Activated CD8-positive, alpha-beta memory T cell treated with anti-CD3 and anti-CD28 coated beads, Interleukin-2, amount 50 U/mL, for 1 hour (primary cell): ENCODE data around the gene DNMT3A.

Experiments
- DNase-seq: peaks from one replicate; pipeline ENCODE4 v3.0.0-alpha.2; 2020; ENCODE audit errors: extremely low read depth

Gene DNMT3A

DNA sequence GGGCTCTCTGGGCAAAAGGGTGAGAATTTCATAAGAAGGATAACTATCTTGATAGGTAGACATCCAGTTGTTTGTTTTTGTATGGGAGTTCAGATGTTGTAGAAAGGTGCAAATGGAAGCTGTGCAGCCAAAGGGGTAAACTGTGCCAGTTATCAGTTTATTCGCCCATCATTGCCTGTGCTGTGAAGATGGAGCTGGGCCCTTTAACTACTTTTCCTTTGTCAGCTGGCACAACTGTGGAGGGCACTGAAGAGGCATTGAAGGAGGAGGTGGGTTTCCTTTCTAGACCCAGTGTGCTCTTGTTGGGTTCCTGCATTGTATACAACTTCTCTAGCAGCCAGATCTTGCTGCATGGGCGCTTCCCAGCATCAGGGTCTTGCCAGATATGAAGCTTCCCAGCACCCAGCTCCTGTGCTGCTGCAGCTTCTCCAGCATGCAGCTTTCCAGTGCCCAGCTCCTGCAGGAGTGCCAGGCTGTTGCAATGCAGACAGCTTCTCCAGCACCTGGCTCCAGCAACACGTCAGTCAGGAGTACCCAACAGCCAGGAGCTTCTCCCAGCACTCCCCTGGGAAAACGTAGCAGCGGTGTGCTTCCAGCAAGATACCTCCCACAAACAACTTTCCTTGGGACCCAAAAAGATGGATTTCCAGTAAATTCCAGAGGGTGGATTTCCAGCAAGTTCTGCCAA, 15.3 kb downstream of the DNMT3A start:
- DNase-seq: no peak

DNA sequence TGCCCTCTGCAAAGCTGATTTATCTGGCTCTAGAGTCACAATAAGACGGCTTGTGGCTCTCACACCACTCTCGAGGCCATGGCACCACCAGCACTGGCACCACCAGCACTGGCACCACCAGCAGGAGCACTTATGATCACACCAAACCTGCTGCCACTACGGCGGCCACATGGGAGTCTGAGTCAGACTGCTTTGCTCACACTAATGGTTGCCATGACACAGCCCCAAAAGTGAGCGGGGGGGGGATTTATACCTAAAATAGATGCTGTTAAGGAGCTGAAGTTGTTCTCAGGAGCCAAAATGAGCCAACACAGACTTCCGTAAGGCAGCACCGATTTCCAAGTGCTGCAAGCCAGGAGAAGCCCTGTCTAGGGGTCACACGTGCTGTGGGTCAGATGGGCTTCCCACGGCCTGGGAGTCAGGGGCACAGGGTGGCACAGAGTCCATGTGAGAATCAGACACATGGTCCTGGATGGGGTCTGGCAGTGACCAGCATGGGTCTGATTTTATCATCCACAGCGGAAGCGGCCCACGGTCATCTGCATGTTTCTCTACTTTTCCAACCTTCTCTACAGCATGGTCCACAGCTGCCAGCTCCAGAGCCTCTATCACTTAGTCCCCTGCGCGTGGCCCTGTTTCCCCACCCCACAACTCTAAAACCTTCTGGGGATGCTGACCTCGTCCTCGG, 16.7 kb downstream of the DNMT3A start:
- no peak for DNase-seq

- DNase-seq: no peak
Measured at GRCh38 chr2:25324251-25324650, 17.5 kb downstream of the DNMT3A start.

DNA sequence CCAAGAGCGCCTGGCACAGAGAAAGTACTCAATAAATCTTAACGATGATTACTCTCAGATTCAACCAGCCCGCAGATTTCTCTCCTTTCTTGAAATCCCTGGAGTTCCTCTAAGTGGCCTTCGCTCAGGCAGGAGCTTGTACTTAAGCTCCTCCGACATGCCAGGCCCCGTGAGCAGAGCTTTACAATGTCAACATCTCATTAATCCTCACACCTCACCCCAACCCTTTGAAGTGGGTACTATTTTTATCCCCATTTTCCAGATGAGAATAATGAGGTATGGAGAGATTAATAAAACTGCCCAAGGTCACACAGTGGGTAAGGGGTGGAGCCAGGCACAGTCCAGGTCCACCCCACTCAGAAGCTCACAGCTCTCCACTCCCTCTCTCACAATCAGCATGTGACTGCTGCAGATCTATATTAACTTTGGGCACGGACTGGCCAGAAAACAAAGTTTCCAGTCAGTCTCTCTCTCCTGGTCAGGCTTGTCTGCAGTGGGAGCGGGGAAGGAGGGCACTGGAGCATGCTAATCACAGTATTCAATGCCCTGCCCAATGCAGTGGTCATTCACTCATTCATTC, 18.0 kb downstream of the DNMT3A start:
- no peak for DNase-seq

DNA sequence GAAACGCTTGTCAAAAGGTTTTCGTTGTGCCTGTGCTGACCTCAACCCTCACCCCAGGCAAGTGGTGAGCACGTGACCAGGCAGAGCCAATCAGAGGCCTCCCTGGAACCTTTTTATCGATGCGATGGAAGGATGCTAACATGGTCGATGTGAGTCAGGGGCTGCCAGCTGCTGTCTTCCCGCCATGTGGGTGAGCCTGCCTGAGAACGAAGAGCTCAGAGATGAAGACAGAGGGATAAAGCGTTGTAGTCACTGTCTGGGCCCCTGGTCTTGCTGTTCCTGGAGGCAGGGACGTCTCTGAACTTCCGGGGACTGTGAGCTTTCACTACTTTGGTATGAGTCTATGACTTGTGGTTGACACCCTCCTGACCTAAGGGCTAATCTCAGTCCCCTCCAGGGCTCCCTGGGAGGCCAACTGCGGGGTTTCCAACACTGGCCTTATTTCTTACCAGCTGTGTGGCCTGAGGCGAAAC, 18.6 kb downstream of the DNMT3A start:
- no peak for DNase-seq

- DNase-seq: no peak
Measured at GRCh38 chr2:25322312-25322711, 19.4 kb downstream of the DNMT3A start.

DNA sequence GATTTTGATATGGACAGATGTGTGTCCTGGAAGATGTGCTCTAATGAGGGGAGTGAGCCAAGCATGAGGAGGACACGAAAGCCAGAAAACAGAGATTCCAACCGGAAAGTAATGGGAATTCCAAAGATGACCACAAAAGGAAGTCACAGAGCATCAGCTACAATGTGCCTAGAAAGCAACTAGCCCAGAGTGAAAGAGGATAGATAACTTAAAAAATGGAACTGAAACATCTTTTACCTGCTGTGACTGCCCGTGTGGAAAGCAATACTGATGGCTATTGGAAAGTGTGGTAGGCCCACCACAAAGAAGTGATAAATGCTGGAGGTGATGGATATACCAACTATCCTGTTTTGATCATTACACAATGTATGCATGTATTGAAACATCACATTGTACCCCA, 21.6 kb downstream of the DNMT3A start:
- no peak for DNase-seq

- no peak for DNase-seq
Measured at GRCh38 chr2:25316101-25316500, 25.6 kb downstream of the DNMT3A start.

DNA sequence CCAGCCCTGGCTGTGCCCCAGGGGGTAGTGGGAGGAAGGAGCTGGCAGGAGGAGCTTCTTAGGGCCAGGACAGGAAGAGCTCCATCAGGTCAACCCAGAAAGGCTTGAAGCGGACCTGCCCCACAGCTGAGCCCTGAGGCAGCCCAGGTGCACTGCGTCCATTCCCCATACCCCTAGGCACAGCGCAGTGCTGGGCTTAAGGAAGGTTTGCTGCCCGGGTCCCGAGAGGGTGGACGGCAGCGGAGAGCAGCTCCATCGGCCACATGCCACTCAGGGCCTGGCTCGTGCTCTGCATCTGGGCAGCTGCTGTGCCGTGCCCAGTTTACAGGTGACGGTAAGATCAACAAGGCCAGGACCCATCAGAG, 26.4 kb downstream of the DNMT3A start:
- DNase-seq: no peak

- DNase-seq: no peak
Measured at GRCh38 chr2:25314514-25315315, 27.0 kb downstream of the DNMT3A start.

GRCh38 chr2:25313711-25314513, 27.8 kb downstream of the DNMT3A start:
- DNase-seq: no peak

- DNase-seq: no peak
Measured at GRCh38 chr2:25312958-25313710, 28.6 kb downstream of the DNMT3A start.

DNA sequence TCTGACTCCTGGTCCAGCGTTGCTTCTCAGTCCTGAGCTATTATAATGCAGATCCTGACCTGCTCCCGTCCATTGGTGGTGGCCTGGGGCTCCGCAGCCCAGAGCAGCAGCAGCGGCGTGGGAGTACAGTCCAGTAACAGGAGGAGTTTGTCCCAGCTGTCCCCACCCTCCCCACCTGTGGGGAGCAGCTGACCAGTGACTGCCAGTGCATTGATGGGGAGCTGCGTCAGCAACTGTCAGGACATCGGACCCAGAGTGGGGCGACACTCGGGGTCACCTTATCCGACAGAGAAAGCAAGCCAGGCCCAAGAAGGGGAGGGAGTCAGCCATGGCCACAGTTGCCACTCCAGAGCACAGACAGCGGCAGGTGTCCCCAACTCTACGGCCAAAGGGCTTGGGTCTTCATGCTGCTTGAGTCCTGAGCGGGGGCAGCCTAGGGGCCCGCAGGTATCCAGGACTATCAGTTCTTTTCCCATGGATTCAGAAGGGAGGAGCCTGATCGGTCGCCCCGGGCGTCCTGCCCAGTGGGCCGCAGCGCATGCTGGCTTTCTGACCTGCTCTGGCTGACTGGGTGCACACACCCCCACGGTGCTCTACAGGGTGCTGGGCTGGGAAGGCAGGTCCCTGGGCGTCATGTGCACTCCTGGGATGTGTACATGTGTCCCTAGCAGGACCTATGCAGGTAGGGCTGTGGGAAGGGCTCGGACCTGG, 29.7 kb downstream of the DNMT3A start:
- no peak for DNase-seq

- DNase-seq: no peak
Measured at GRCh38 chr2:25310965-25311864, 30.5 kb downstream of the DNMT3A start.

DNA sequence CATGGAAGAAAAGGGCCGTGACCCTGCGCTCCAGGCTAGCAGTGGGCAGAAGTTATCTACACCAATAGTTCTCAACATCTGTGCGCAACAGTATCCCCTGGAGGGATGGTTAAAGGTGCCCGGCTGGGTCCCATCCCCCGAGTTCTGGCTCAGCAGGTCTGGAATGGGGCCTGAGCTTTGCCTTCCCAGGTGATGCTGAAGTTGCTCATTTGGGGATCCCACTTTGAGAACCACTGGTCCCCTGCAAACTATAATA, 31.1 kb downstream of the DNMT3A start:
- no peak for DNase-seq

DNA sequence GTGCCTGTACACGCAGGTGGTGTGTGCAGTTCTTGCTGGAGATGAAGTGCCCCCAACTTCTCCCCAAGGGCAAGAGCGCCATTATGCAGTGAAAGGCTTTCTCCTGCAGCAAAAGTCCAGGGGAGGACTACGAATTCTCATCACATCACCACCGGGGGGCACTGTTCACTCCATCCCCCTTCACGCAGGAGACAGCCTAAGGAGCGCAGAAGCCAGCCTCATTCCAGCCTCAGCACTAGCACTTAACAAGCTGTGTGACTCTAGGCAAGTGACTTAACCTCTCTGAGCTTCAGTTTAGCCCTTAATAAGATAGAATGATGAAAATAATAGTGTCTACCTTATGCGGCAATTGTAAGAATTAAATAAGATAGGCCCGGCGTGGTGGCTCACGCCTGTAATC, 32.3 kb downstream of the DNMT3A start:
- DNase-seq: no peak

- no peak for DNase-seq
Measured at GRCh38 chr2:25308599-25308998, 33.1 kb downstream of the DNMT3A start.

DNA sequence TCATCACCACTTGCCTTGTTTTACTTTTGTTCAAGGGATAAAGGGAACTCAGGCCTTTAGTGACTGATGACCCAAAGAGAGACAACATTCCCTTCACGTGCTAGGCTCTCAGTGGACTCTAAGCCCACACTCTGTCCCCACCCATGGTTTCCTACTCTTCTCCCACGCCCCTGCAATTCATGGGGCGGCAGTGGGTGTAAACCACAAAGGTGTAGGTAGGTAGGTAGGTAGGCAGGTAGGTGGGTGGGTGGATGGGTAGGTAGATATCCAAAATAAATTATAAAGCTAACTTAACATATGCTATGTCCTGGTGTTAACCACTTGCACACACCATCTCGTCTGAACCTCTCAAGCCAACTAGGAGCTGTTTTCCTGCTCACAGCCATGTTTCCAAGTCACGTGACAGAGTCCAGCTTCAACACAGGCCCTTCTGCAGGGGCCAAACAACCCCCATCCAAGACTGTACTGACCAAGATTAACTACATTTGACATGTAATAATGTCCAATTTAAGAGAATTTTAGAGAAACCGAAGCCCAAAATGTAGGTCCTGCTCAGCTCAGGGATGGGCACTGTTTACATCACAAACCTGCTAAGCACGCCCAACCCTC, 33.7 kb downstream of the DNMT3A start:
- DNase-seq: no peak

DNA sequence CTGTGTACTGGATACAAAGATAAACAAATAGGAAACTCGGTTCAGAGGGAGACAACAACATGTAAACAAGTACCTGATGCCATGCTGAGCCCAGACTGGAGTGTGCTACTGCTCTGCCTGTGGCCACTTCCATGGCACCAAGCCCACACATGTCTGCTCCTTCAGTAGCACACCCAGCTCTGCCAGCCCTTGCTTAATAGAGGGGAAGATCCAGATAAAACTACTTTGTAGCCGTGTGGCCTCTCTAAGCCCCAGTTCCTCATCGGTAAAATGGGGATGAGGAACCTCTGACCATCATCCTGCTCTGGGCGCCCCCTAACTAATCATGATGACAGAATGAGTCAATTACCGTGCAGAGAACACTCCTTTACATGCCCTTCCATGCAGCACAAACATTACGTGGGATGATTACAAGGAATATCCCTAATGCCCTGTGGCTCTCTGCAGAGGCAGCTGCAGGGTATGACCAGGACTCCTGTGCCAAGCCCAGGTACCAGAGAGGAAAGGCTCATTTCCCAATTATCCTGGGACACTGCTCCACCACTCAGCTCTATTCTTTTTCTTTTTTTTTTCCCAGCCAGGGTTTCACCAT, 34.9 kb downstream of the DNMT3A start:
- no peak for DNase-seq
